DND-41 (cell line): ENCODE measurements around the gene CXCL16.

Experiments
- ATAC-seq: fragments of 200-7000 bp; cut with Tn5 transposase; 3 replicates; pipeline ENCODE4 v1.9.1; 2021; ENCODE audit warnings: low read depth; ENCODE audit not compliant: insufficient read depth
- DNase-seq: peaks from one replicate; pipeline ENCODE4 v3.0.0-alpha.2; 2020
- H2AFZ ChIP-seq: 2 replicates; pipeline ENCODE4 v1.6.0; 2012; ENCODE audit warnings: low read depth, low read length
- H3K27ac ChIP-seq: 2 replicates; pipeline ENCODE4 v1.5.1; 2012; ENCODE audit warnings: low read length, inconsistent platforms
- H3K27me3 ChIP-seq: fragments of 200-600 bp; sonication (generic); 2 replicates; pipeline ENCODE4 v1.6.0; 2012; ENCODE audit warnings: low read length, mild to moderate bottlenecking, inconsistent platforms; ENCODE audit not compliant: insufficient read depth, poor library complexity
- H3K36me3 ChIP-seq: 2 replicates; pipeline ENCODE4 v1.5.1; 2012; ENCODE audit warnings: low read length, inconsistent platforms; ENCODE audit not compliant: insufficient read depth
- H3K4me1 ChIP-seq: 2 replicates; pipeline ENCODE4 v1.5.1; 2012; ENCODE audit warnings: mild to moderate bottlenecking, low read length; ENCODE audit not compliant: insufficient read depth
- H3K4me2 ChIP-seq: 2 replicates; pipeline ENCODE4 v1.6.0; 2012; ENCODE audit warnings: mild to moderate bottlenecking, moderate library complexity, low read length, inconsistent platforms; ENCODE audit not compliant: insufficient read depth
- H3K4me3 ChIP-seq, 2 experiments: fragments of 200-600 bp in 1 of 2; shearing (Covaris generic) in 1 of 2; 2 replicates each; pipeline ENCODE4 v1.5.1; 2012 to 2016; ENCODE audit warnings: inconsistent platforms in 2 of 2, low read length in 2 of 2, mild to moderate bottlenecking in 2 of 2, low read depth in 1 of 2, moderate library complexity in 1 of 2
- H3K79me2 ChIP-seq: 2 replicates; pipeline ENCODE4 v1.6.0; 2012; ENCODE audit warnings: low read length, inconsistent platforms; ENCODE audit not compliant: insufficient read depth
- H3K9ac ChIP-seq: 2 replicates; pipeline ENCODE4 v1.6.0; 2012; ENCODE audit warnings: low read depth, mild to moderate bottlenecking, inconsistent platforms, low read length, moderate library complexity
- H3K9me3 ChIP-seq: 2 replicates; pipeline ENCODE4 v1.5.1; 2012; ENCODE audit warnings: low read length, moderate library complexity, mild to moderate bottlenecking, inconsistent platforms; ENCODE audit not compliant: insufficient read depth, severe bottlenecking
- H4K20me1 ChIP-seq: 2 replicates; pipeline ENCODE4 v1.6.0; 2012; ENCODE audit warnings: low read length; ENCODE audit not compliant: insufficient read depth
- EZH2 ChIP-seq: IDR thresholded peaks from 3 replicates; pipeline ENCODE4 v1.6.1; 2012; ENCODE audit warnings: borderline replicate concordance, low read depth, mild to moderate bottlenecking, moderate library complexity, low read length, inconsistent platforms; ENCODE audit not compliant: severe bottlenecking
- TF ChIP-seq, protein P1 (sequence below): IDR thresholded peaks from 2 replicates; pipeline ENCODE4 v1.5.1; 2012; ENCODE audit warnings: borderline replicate concordance, low read length, moderate library complexity, mild to moderate bottlenecking; ENCODE audit not compliant: poor library complexity, severe bottlenecking; ENCODE audit errors: extremely low read depth

CXCL16 gene

DNA sequence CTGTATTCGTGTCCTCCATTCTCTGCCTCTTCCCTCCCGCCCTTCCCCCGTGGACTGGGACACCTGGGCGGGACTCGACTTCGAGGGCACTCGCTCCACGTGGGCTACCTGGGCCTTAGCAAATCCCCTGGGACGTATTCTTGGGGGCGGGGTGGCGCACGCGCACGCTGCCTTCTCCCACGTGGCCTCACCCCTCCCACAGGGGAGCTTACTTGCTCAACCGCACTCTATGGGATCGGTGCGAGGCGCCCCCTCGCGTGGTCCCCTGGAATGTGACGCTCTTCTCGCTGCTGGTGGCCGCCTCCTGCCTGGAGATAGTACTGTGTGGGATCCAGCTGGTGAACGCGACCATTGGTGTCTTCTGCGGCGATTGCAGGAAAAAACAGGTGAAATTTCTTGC is 42.9 kb upstream of the CXCL16 start:
- H3K79me2 ChIP-seq, result no peaks in the 10 kb centered on the region
- H3K36me3 ChIP-seq, result no peaks in the 10 kb centered on the region
- TF ChIP-seq, protein P1, sequence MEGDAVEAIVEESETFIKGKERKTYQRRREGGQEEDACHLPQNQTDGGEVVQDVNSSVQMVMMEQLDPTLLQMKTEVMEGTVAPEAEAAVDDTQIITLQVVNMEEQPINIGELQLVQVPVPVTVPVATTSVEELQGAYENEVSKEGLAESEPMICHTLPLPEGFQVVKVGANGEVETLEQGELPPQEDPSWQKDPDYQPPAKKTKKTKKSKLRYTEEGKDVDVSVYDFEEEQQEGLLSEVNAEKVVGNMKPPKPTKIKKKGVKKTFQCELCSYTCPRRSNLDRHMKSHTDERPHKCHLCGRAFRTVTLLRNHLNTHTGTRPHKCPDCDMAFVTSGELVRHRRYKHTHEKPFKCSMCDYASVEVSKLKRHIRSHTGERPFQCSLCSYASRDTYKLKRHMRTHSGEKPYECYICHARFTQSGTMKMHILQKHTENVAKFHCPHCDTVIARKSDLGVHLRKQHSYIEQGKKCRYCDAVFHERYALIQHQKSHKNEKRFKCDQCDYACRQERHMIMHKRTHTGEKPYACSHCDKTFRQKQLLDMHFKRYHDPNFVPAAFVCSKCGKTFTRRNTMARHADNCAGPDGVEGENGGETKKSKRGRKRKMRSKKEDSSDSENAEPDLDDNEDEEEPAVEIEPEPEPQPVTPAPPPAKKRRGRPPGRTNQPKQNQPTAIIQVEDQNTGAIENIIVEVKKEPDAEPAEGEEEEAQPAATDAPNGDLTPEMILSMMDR, result no peak
- TF ChIP-seq EZH2, result no peak
- H3K9ac ChIP-seq, result no peak overlapping the region
- no peak overlapping the region for H3K4me2 ChIP-seq
- H3K27ac ChIP-seq, result no peak overlapping the region
- H4K20me1 ChIP-seq, result no peaks in the 10 kb centered on the region
- peaks cover 6% of the 10 kb centered on the region for H3K27me3 ChIP-seq
- no peak overlapping the region for H2AFZ ChIP-seq
- H3K9me3 ChIP-seq, result no peaks in the 10 kb centered on the region
- no peak for DNase-seq
- H3K4me3 ChIP-seq, result no peak overlapping the region
- ATAC-seq, result no peak
- H3K4me1 ChIP-seq, result no peaks in the 10 kb centered on the region

GRCh38 chr17:4780325-4780955 is 40.7 kb upstream of the CXCL16 start:
- peaks cover 6% of the 10 kb centered on the region for H3K27me3 ChIP-seq
- H3K4me1 ChIP-seq, result no peaks in the 10 kb centered on the region
- ATAC-seq (no peak), DNase-seq (no peak)
- H3K79me2 ChIP-seq, result no peaks in the 10 kb centered on the region
- no peak overlapping the region for H2AFZ ChIP-seq
- no peaks in the 10 kb centered on the region for H3K9me3 ChIP-seq
- no peaks in the 10 kb centered on the region for H3K36me3 ChIP-seq
- H3K9ac ChIP-seq, result no peak overlapping the region
- H4K20me1 ChIP-seq, result no peaks in the 10 kb centered on the region
- H3K4me3 ChIP-seq, result no peak overlapping the region
- H3K27ac ChIP-seq, result no peak overlapping the region
- H3K4me2 ChIP-seq, result no peak overlapping the region
- TF ChIP-seq EZH2, result no peak
- TF ChIP-seq, protein P1, result no peak

GRCh38 chr17:4777969-4778760 is 38.4 kb upstream of the CXCL16 start:
- no peaks in the 10 kb centered on the region for H3K79me2 ChIP-seq
- no peaks in the 10 kb centered on the region for H3K9me3 ChIP-seq
- H3K4me2 ChIP-seq, result no peak overlapping the region
- no peak overlapping the region for H3K9ac ChIP-seq
- no peak for TF ChIP-seq EZH2
- TF ChIP-seq, protein P1, result no peak
- H3K27me3 ChIP-seq, result peaks cover 11% of the 10 kb centered on the region
- ATAC-seq, result no peak
- no peaks in the 10 kb centered on the region for H3K36me3 ChIP-seq
- H4K20me1 ChIP-seq, result no peaks in the 10 kb centered on the region
- no peak overlapping the region for H3K4me3 ChIP-seq
- no peak for DNase-seq
- no peak overlapping the region for H3K27ac ChIP-seq
- no peaks in the 10 kb centered on the region for H3K4me1 ChIP-seq
- no peak overlapping the region for H2AFZ ChIP-seq

DNA sequence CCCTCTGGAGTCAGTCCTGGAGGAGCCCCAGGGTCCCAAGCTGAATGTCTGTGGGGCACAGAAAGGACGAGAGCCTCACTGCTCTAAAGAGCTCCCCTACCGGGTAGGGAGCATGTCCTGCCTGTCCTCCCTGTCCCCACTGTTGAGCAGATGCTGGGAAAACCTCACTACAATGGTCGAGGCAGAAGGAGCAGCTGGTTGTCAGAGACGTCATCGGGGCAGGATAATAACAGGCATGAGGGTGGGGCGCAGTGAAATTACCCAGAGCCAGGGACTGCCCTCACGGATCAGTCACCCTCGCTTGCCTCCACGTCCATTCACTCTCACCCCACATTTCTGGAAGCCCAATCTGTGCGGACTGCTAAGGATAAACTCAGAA is 32.5 kb upstream of the CXCL16 start:
- H3K27me3 ChIP-seq, result peaks cover 5% of the 10 kb centered on the region
- no peak for DNase-seq
- no peak overlapping the region for H3K4me3 ChIP-seq
- H4K20me1 ChIP-seq, result no peaks in the 10 kb centered on the region
- H3K9me3 ChIP-seq, result no peaks in the 10 kb centered on the region
- no peak for ATAC-seq
- H3K79me2 ChIP-seq, result no peaks in the 10 kb centered on the region
- no peak for TF ChIP-seq EZH2
- TF ChIP-seq, protein P1, result no peak
- no peak overlapping the region for H2AFZ ChIP-seq
- H3K4me2 ChIP-seq, result no peak overlapping the region
- no peak overlapping the region for H3K27ac ChIP-seq
- no peak overlapping the region for H3K9ac ChIP-seq
- H3K36me3 ChIP-seq, result no peaks in the 10 kb centered on the region
- no peaks in the 10 kb centered on the region for H3K4me1 ChIP-seq
